ENCODE data around the gene STARD3.
A peak's percentile ranks its signal among the peaks of the same experiment; 100 is the strongest.

Gene STARD3

DNA sequence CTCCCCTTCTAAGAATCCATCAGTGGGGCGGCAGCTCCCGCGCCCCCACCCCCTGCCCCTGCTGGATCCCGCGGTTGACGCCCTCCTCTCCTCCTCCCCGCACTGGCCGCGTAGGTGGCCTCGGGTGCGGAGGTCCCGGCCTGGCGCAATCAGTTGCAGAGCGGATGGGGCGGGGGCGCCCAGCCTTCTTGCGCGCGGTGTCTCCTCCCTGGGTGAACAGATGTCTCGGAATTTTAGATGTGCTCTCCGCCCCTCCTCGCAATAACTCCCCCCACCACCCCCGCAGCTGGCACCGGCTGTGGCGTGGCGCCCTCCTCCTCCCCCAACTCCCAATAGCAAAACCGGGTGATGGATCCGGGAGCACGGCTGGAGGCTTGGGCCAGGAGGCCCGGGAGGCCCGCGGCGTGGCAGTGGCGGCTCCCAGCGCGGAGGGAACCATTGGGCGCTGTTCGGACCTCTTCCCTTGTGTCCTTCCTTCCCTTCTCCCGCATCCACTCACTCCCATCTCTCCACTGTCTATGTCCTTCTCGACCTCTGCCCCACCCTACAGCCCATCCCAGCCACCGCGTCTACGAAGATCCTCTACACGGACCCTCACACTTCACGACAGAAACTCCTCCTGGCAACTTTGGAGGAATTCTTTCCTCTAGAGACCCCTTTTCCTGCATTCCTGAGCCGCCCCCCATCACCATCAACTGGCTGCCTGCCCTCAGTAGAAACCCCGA lies 40.2 kb upstream of the STARD3 start:
- H3K4me3 ChIP-seq (ENCODE audit: control insufficient read depth in 1 of 7, extremely low read depth in 1 of 7, insufficient read depth in 4 of 7, low read depth in 2 of 7, low read length in 6 of 7), result no peak overlapping the region
- 5% methylated on average over 45 of the region's 47 CpGs for WGBS (ENCODE audit: insufficient coverage)
- peaks cover 0 to 6% (median 3%) of the 10 kb centered on the region in 4 experiments for H3K4me1 ChIP-seq (ENCODE audit: control extremely low read depth in 1 of 4, control insufficient read depth in 4 of 4, insufficient read depth in 4 of 4, low read length in 3 of 4)
- ChIA-PET CTCF (no interaction called here), POLR2A (no interaction called here)
- no peak overlapping the region for H3K27ac ChIP-seq (ENCODE audit: insufficient read depth in 1 of 2, low read depth in 1 of 2, low read length in 2 of 2, poor library complexity in 1 of 2, severe bottlenecking in 2 of 2)
- peaks cover 2 to 100% (median 54%) of the 10 kb centered on the region in 5 experiments for H3K27me3 ChIP-seq (replicated peaks in 2 of 5; ENCODE audit: control insufficient read depth in 4 of 5, insufficient read depth in 5 of 5, low read length in 4 of 5)
- H3K36me3 ChIP-seq (ENCODE audit: control insufficient read depth in 4 of 4, insufficient read depth in 4 of 4, low read length in 3 of 4), result no peaks in the 10 kb centered on the region
- no peak for DNase-seq
- H3K9me3 ChIP-seq (ENCODE audit: control extremely low read depth in 1 of 5, control insufficient read depth in 4 of 5, insufficient read depth in 2 of 5, low read depth in 1 of 5, low read length in 4 of 5), result no peaks in the 10 kb centered on the region

DNA sequence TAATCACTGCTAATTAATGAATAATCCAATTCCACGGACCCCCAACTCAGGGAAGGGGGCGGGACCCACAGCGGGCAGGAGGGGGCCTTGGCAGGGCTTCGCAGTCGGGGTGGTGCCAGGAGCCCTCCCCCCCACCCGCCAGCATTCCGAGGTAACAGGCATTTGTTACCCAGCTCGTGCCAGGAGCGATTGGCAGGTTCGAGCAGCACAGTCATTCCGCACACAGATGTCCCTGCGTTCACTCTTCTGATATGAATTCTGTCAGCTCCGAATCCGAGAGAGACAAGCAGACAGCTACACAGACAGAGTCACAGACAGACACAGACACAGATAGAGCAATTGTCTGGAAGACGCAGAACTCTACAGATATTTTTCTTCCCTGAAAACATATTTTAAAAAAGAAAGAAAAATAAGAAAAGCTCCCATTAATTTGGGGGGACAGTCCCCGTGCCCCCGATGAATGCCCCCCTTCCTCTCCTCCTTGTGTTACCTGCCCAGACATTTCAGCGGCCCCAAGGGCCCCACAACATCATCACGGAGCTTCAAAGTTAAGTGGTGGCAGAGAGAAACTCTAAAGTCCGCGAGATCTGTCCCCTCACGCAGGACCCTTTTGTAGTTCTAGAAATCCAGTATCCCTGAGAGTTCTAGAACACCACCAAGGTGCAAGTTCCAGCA lies 39.4 kb upstream of the STARD3 start:
- CTCF ChIA-PET, result no interaction called here
- H3K27me3 ChIP-seq (replicated peaks in 2 of 5; ENCODE audit: control insufficient read depth in 4 of 5, insufficient read depth in 5 of 5, low read length in 4 of 5), result peaks cover 10 to 100% (median 61%) of the 10 kb centered on the region in 5 experiments
- WGBS (ENCODE audit: insufficient coverage), result 13% methylated on average over 15 of the region's 22 CpGs

DNA sequence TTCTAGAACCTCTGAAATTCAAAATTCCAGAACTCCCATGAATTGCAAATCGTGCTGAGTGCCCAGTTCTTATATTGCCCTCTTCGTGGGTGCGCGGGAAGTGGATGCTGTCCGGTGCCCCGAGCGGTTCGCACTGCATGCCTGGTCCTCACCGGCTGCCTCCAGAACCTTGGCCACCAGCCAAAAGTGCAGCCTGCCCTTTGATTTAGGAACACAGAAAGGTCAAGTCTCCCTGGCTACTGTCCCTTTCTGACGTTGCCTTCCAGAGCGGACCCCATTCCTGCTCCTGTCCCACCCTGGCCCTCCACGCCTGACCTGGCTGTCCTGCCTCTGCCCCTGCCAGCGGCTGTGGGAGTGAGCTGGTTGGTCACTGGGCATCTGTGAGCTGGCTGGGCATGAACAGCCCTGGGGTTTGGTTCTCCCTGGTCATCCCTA lies 38.9 kb upstream of the STARD3 start:
- DNase-seq, result no peak
- Histone ChIP-seq H3K27me3 (replicated peaks in 2 of 5; ENCODE audit: control insufficient read depth in 4 of 5, insufficient read depth in 5 of 5, low read length in 4 of 5) (peaks cover 16 to 100% (median 65%) of the 10 kb centered on the region in 5 experiments), H3K27ac (ENCODE audit: insufficient read depth in 1 of 2, low read depth in 1 of 2, low read length in 2 of 2, poor library complexity in 1 of 2, severe bottlenecking in 2 of 2) (no peak overlapping the region), H3K4me1 (ENCODE audit: control extremely low read depth in 1 of 4, control insufficient read depth in 4 of 4, insufficient read depth in 4 of 4, low read length in 3 of 4) (peaks cover 0 to 6% (median 3%) of the 10 kb centered on the region in 4 experiments), H3K9me3 (ENCODE audit: control extremely low read depth in 1 of 5, control insufficient read depth in 4 of 5, insufficient read depth in 2 of 5, low read depth in 1 of 5, low read length in 4 of 5) (no peaks in the 10 kb centered on the region), H3K36me3 (ENCODE audit: control insufficient read depth in 4 of 4, insufficient read depth in 4 of 4, low read length in 3 of 4) (no peaks in the 10 kb centered on the region), H3K4me3 (ENCODE audit: control insufficient read depth in 1 of 7, extremely low read depth in 1 of 7, insufficient read depth in 4 of 7, low read depth in 2 of 7, low read length in 6 of 7) (no peak overlapping the region)
- WGBS (ENCODE audit: insufficient coverage), result 16% methylated on average over 7 of the region's 13 CpGs
- CTCF ChIA-PET, result no interaction called here
- POLR2A ChIA-PET, result no interaction called here

More for the DNA sequence above, 39.4 kb upstream of the STARD3 start:
- H3K36me3 ChIP-seq (ENCODE audit: control insufficient read depth in 4 of 4, insufficient read depth in 4 of 4, low read length in 3 of 4), result no peaks in the 10 kb centered on the region
- no peak overlapping the region for H3K27ac ChIP-seq (ENCODE audit: insufficient read depth in 1 of 2, low read depth in 1 of 2, low read length in 2 of 2, poor library complexity in 1 of 2, severe bottlenecking in 2 of 2)
- H3K4me3 ChIP-seq (ENCODE audit: control insufficient read depth in 1 of 7, extremely low read depth in 1 of 7, insufficient read depth in 4 of 7, low read depth in 2 of 7, low read length in 6 of 7), result no peak overlapping the region
- H3K4me1 ChIP-seq (ENCODE audit: control extremely low read depth in 1 of 4, control insufficient read depth in 4 of 4, insufficient read depth in 4 of 4, low read length in 3 of 4), result peaks cover 0 to 6% (median 3%) of the 10 kb centered on the region in 4 experiments
- no peak for DNase-seq
- H3K9me3 ChIP-seq (ENCODE audit: control extremely low read depth in 1 of 5, control insufficient read depth in 4 of 5, insufficient read depth in 2 of 5, low read depth in 1 of 5, low read length in 4 of 5), result no peaks in the 10 kb centered on the region
- POLR2A ChIA-PET, result no interaction called here

DNA sequence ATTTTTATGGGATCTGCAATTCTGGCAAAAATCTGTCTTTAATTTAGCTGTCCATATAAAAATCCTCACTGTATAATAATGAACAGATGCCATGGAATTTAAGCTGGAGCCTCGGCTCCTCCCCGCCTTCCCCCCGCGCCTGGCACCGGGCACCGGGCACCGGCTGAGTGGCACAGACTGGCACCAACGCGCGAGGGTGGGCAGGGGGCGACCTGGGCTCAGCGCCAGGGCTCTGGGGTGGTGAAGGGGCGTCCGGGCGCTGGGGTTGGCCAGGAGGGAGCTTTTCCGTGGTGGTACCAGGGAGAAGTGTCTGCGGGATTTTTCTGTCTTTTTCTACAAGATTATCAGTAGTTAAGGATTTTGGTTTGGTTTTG lies 38.3 kb upstream of the STARD3 start:
- H3K4me3 ChIP-seq (ENCODE audit: control insufficient read depth in 1 of 7, extremely low read depth in 1 of 7, insufficient read depth in 4 of 7, low read depth in 2 of 7, low read length in 6 of 7), result no peak overlapping the region

DNA sequence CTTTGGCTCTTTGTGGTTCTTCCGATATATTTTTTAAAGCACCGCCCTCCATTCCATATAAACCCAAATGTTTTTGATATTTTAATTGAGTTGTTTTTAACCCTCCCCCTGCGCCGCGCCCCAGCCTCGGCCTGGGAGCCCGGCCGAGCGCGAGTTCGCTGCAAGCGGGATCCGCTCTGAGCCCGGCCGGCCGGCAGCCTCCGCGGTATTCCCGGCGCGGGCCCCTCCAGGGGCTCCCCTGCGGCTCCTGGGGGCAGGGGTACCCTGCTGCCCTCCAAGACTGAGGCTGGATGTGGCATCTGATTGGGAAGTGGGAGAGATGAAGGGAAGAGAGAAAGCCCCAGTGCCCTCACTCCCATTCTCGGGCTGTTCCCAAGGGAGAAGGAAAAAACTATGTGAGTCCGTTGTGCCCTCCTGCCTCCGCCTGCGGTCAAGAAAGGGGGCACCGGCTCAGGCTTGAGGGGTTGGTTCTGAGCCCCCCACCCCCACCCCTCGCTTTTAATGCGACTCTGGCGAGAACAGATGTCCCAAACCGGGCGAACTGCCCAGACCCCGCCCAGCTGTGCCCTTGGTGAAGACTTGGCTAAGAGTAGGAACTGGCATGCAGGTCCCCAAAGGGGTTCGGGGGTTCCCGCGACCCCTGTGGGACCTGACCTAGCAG lies 37.8 kb upstream of the STARD3 start:
- H3K9me3 ChIP-seq (ENCODE audit: control extremely low read depth in 1 of 5, control insufficient read depth in 4 of 5, insufficient read depth in 2 of 5, low read depth in 1 of 5, low read length in 4 of 5), result no peaks in the 10 kb centered on the region
- peak in 1 of 3 donors; percentile 37 for DNase-seq
- peaks cover 20 to 100% (median 70%) of the 10 kb centered on the region in 5 experiments for H3K27me3 ChIP-seq (replicated peaks in 2 of 5; ENCODE audit: control insufficient read depth in 4 of 5, insufficient read depth in 5 of 5, low read length in 4 of 5)
- ChIA-PET CTCF (interaction anchor here (1.0 to 1.3 kb wide), 2 partner anchors 22 to 23 kb away, joined by 3 to 5 read pairs; no protein-coding TSS in a partner anchor), POLR2A (interaction anchor here (0.6 kb wide), 1 partner anchor 497 kb away, joined by 4 read pairs; no protein-coding TSS in a partner anchor)
- no peak overlapping the region for H3K27ac ChIP-seq (ENCODE audit: insufficient read depth in 1 of 2, low read depth in 1 of 2, low read length in 2 of 2, poor library complexity in 1 of 2, severe bottlenecking in 2 of 2)
- H3K36me3 ChIP-seq (ENCODE audit: control insufficient read depth in 4 of 4, insufficient read depth in 4 of 4, low read length in 3 of 4), result no peaks in the 10 kb centered on the region
- H3K4me3 ChIP-seq (ENCODE audit: control insufficient read depth in 1 of 7, extremely low read depth in 1 of 7, insufficient read depth in 4 of 7, low read depth in 2 of 7, low read length in 6 of 7), result no peak overlapping the region
- peaks cover 0 to 7% (median 3%) of the 10 kb centered on the region in 4 experiments for H3K4me1 ChIP-seq (ENCODE audit: control extremely low read depth in 1 of 4, control insufficient read depth in 4 of 4, insufficient read depth in 4 of 4, low read length in 3 of 4)
- WGBS (ENCODE audit: insufficient coverage), result 6% methylated on average over 16 of the region's 36 CpGs

More for the DNA sequence above, 38.3 kb upstream of the STARD3 start:
- H3K9me3 ChIP-seq (ENCODE audit: control extremely low read depth in 1 of 5, control insufficient read depth in 4 of 5, insufficient read depth in 2 of 5, low read depth in 1 of 5, low read length in 4 of 5), result no peaks in the 10 kb centered on the region
- no peak for DNase-seq
- 4% methylated on average over 14 of the region's 17 CpGs for WGBS (ENCODE audit: insufficient coverage)
- H3K27ac ChIP-seq (ENCODE audit: insufficient read depth in 1 of 2, low read depth in 1 of 2, low read length in 2 of 2, poor library complexity in 1 of 2, severe bottlenecking in 2 of 2), result no peak overlapping the region
- ChIA-PET POLR2A (no interaction called here), CTCF (no interaction called here)
- peaks cover 0 to 6% (median 3%) of the 10 kb centered on the region in 4 experiments for H3K4me1 ChIP-seq (ENCODE audit: control extremely low read depth in 1 of 4, control insufficient read depth in 4 of 4, insufficient read depth in 4 of 4, low read length in 3 of 4)
- H3K27me3 ChIP-seq (replicated peaks in 2 of 5; ENCODE audit: control insufficient read depth in 4 of 5, insufficient read depth in 5 of 5, low read length in 4 of 5), result peaks cover 20 to 100% (median 67%) of the 10 kb centered on the region in 5 experiments
- H3K36me3 ChIP-seq (ENCODE audit: control insufficient read depth in 4 of 4, insufficient read depth in 4 of 4, low read length in 3 of 4), result no peaks in the 10 kb centered on the region

DNA sequence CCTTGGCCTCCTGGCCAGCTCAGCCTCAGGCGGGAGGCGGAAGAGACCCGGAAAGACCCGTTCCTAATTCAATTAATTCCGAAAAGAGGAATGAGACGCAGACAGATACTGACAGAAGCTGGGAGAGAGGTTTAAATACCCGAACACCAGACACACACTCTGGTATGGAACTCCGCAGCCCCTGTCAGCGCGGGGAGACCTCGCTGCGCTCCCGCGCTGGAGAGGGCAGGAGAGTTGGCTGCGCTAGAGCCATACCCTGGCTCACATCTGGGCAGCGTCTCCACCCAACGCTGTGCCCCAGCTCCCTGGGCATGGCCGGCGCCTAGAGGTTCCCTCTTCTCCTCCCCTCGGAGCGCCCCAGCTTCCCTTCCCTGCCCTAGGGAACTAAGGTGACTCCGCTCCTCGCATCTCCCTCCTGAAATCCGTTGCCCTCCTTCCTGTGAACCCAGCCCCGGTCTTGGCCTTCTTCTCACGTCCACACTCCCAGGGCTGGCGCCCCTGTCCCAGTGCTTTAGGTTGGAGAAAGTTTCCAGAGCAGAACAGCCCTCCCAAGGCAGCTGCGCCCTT lies 37.2 kb upstream of the STARD3 start:
- Histone ChIP-seq H3K9me3 (ENCODE audit: control extremely low read depth in 1 of 5, control insufficient read depth in 4 of 5, insufficient read depth in 2 of 5, low read depth in 1 of 5, low read length in 4 of 5) (no peaks in the 10 kb centered on the region), H3K27ac (ENCODE audit: insufficient read depth in 1 of 2, low read depth in 1 of 2, low read length in 2 of 2, poor library complexity in 1 of 2, severe bottlenecking in 2 of 2) (no peak overlapping the region), H3K4me1 (ENCODE audit: control extremely low read depth in 1 of 4, control insufficient read depth in 4 of 4, insufficient read depth in 4 of 4, low read length in 3 of 4) (peaks cover 0 to 10% (median 3%) of the 10 kb centered on the region in 4 experiments), H3K36me3 (ENCODE audit: control insufficient read depth in 4 of 4, insufficient read depth in 4 of 4, low read length in 3 of 4) (no peaks in the 10 kb centered on the region), H3K4me3 (ENCODE audit: control insufficient read depth in 1 of 7, extremely low read depth in 1 of 7, insufficient read depth in 4 of 7, low read depth in 2 of 7, low read length in 6 of 7) (no peak overlapping the region), H3K27me3 (replicated peaks in 2 of 5; ENCODE audit: control insufficient read depth in 4 of 5, insufficient read depth in 5 of 5, low read length in 4 of 5) (peaks cover 20 to 100% (median 69%) of the 10 kb centered on the region in 5 experiments)
- 7% methylated on average over 28 of the region's 28 CpGs for WGBS (ENCODE audit: insufficient coverage)
- DNase-seq, result no peak
- ChIA-PET POLR2A (interaction anchor here (0.6 kb wide), 1 partner anchor 498 kb away, joined by 4 read pairs; no protein-coding TSS in a partner anchor), CTCF (interaction anchor here (1.0 to 1.3 kb wide), 2 partner anchors 21 to 24 kb away, joined by 3 to 5 read pairs; no protein-coding TSS in a partner anchor)
